ENCODE data around the gene RAD21L1.

The RAD21L1 gene

DNA sequence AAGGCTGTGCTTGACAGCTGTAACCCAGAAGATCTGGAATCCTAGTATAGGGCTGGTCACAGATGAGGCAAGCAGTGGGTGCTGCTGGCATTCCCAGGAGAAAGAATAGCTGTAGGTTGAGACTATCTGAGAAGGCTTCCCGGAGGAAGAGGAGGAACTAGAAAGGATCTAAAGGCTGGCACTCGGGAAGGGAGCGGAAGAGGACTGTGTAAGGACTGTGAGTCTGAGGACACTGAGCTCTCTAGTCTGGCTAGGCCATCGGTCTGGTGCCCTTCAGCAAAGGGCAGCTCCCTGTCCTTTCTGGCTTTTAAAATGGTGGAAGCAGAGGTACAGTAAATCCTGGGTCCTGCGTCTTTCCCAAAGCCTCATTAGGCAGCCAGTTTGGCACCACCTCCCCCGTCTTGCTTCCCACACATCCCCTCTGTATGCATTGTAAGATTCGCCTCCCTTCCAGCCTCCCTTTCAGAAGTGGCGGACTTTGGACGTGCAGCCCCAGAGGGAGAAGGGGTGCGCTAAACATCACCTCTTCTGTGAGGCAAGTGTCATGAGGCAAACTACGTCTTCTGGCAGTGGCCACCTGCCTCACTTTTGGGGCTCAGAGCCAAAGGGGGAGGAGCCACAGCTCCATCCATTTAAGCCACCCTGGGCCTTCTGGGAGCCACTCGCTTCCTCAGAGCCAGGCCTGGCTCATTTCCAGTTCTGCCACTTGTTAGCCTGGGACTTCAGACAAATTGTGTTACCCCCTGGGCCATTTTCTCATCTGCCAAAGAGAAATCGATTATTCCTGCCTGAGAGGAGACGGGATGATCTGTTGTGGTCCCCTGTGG is 48.9 kb downstream of the RAD21L1 start:
- DNase-seq, result no peak

- DNase-seq, result no peak
Measured at GRCh38 chr20:1275919-1276318, 50.1 kb downstream of the RAD21L1 start.

- DNase-seq, result no peak
Measured at GRCh38 chr20:1277529-1278322, 51.9 kb downstream of the RAD21L1 start.

DNA sequence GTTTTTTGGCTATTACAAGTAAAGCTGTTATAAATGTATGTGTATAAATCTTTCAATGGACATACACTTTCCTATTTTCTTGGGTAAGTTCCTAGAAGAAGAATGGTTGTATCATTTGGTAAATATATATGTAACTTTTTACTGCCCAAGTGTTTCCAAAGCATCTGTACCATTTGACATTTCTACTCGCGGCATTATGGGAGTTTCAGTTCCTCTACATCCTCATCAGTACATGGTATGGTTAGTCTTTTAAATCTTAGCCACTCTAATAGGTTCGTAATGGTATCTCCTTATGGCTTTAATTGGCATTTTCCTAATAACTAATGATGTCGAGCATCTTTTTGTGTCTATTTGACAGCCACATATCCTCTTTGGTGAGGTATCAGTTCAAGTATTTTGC is 53.1 kb downstream of the RAD21L1 start:
- DNase-seq, result no peak

GRCh38 chr20:1280195-1281102 is 54.6 kb downstream of the RAD21L1 start:
- no peak for DNase-seq

DNA sequence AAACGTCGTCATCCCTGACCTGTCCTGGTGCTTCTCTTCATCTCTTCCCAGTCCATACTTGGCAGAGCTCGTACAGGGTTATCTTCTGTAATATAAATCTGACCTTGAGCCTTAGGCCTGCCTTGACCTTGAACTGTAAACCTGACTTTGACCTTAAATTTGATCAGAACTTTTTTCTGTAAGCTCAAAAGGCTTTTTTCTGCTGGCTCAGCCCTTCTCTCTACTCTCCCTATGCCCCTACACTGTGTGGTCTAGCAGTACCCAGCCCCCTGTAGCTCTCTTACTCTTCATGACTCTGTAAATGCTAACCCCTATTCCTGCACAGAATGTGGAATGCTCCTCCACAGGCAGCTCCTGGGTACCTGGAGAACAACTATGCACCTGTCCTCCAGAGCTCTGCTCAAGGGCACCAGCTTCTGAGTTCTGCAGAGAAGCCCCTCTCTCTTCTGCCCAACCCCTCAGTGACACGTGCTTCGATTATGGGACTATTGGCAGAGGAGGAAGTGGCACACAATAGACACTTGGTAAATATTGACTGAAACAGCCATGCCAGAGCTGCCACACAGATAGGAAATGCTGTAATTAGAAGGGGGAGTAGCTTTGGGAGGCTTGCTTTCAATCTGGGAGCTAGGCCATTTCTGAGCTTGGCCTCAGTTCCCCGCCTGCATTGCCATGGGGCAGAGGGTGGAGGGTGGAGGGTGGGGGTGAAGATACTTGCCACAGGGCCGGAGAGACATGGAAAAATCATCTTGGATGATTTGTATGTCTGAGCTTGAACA is 55.6 kb downstream of the RAD21L1 start:
- no peak for DNase-seq

- DNase-seq, result no peak
Measured at GRCh38 chr20:1282966-1283365, 57.1 kb downstream of the RAD21L1 start.

GRCh38 chr20:1283522-1284510 is 58.0 kb downstream of the RAD21L1 start:
- DNase-seq, result no peak

DNA sequence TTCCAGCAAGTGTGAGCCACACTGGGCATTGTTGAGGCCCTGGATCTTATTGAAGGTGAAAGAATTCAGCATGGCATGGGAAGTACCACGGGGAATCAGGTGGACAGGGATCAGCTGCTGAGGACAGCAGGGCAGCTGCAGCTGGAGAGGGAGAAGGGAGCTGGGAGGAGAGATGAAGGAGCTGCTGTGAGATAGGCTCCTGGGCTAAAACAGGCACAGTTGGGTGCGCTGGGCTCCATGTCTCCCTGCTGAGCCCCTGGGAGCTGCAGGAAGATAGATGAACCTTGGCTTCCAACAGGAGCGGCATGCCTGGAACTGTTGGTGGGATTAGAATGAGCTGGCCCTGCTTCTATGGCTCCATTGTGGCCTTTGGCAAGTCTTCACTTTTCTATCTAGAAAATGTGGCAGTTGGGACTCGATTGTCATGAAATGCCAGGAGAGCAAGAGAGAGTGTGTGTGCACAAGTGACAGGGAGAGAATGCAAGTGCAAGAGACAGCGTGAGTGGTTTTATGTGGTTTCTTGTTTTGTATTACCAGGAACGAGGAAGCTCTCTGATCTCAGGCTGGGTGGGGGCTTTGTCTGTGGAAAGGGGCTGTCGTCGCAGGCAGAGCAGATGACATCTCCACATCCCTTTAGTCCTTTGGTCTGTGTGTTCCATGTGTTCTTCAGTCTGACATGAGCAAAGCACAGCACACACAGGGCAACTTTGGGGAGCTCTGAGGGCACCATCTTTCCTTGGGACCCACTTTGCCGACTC is 60.6 kb downstream of the RAD21L1 start:
- no peak for DNase-seq

DNA sequence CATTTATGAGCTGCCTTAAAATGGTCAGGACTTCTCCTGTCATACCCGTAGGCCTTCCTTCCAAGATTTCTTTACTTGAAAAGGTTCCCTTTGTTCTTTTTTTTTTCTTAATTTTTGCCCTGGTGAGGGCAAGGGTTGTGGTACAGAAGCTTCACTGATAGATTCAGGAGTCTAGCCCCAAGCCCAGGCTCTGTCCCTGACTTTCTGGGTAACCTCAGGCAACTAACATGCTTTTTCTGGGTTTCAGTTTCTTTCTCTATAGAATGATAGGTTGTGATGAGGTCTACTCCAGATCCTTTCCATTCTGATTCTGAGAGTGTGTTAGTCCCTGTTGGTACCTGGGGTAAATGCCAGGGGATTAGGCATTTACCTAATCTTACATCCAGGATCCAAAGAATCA is 61.5 kb downstream of the RAD21L1 start:
- no peak for DNase-seq

GRCh38 chr20:1287787-1288569 is 62.1 kb downstream of the RAD21L1 start:
- no peak for DNase-seq

DNA sequence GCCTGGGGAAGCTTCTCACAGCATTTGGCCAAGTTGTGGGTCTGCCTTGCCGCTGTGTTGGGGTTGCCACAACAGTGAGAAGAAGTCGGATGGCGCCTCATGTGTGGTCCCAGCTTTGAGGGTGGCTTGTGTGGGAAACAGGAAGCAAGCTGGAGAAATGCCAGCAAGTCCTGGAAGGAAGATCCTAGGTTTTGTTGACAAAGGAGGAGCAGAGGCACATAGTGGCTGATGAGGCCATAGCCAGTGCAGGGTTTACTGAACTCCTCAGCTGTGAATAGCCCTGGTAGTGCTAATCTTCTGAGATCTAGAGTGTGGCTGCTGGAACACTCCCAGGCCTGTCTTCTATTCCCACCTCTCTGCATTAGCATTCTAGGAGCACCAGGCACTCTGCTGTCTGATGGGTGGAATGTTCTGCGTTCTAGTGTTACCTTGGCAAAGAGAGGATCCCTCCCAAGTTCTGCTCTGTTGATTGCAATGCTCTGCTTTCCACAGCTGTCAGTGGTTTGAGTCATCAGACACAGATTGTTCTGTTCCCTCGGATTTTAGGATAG is 65.4 kb downstream of the RAD21L1 start:
- no peak for DNase-seq

DNA sequence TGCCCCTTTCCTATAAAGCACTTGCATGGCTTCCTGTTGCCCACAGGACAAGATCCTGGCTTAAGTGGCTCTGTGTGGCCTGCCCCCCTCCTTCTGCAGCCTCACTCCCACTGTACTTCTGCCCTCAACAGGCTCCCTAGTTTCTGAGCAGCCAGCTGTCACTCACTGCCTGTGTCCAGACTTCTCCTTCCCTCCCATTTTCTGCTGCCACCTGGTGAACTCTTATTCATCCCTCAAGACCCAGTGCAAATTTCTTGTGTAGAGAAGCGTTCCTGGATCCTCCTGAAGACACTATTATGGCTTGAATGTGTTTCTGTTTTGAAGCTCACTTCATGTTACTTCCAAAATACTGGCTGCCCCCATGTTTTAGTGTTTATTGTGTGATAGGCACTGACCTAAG is 66.8 kb downstream of the RAD21L1 start:
- no peak for DNase-seq

- DNase-seq, result no peak
Measured at GRCh38 chr20:1293641-1294379, 68.0 kb downstream of the RAD21L1 start.

DNA sequence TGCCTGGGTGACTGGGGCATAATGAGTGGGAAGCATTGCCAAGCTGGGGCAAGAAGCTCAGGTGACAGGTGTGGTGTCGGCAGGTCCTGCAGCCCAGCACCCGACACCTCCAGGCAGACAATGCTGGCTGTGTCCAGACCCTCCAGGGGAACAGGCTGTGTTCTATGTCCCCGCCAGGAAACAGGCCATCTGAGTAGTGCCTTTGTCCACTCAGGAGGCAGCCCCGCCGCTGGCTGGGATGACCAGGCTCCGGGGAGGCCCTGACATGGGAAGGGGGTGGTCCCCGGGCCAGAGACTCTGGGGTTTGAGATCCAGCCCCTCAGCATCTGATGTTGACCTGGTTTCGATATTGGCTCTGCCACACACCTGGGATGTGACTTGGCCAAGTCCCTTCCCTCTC is 68.7 kb downstream of the RAD21L1 start:
- DNase-seq, result no peak

GRCh38 chr20:1295276-1295930 is 69.6 kb downstream of the RAD21L1 start:
- DNase-seq, result no peak

DNA sequence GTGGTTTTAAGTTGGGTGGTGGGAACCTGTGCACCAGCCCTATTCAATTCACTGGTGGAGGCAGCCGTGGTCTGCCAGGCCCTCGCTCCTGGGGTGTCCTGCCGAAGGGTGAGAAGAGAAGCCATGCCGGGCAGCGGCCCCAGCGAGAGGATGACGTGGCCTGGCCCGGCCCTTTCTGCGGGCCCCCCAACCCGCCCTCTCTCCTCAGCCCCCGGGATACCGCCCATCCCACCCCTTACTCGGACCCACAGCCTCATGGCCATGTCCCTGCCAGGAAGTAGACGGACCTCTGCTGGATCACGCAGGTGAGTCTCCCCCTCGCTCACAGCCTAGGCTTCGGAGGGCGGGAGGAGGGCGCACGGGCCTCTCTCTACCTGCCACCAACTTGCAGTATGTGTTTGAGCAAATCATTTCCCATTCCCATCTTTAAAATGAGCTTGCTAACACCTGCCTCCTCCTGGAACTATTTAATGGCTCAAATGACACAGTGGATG is 70.3 kb downstream of the RAD21L1 start:
- DNase-seq, result no peak

DNA sequence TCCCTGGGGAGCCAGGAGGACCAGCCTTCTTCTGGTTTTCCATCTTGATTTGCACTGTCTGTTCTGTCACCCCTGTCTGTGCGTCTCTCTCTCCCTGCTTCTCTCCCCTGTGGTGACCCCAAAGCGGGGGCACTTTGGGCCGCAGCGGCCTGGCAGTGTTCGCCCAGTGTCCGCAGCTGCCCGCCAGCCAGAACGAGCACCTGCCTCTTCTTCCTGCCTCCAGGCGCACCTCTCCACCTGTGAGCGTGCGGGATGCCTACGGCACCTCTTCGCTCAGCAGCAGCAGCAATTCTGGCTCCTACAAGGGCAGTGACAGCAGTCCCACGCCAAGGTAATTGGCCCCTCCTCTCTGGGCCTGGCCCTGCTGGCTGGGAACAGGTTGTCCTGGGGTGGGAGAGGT is 71.1 kb downstream of the RAD21L1 start:
- DNase-seq, result no peak

Data from T-helper 9 cell (primary cell).